ENCODE measurements around the gene VPS39.

GRCh38 chr15:42133356-42133755 lies 74.7 kb downstream of the VPS39 start:
- TF ChIP-seq CTCF (conservative IDR thresholded peaks at IDR 0.05 in 1 of 2, IDR thresholded peaks at IDR 0.05 in 1 of 2; ENCODE audit: extremely low read depth in 1 of 2, insufficient read depth in 1 of 2, low read depth in 1 of 2, low read length in 2 of 2), result no peak
- no peak for TF ChIP-seq EZH2 (IDR thresholded peaks at IDR 0.05; ENCODE audit: borderline replicate concordance, low read length)
